Hematopoietic multipotent progenitor cell treated with erythropoietin and hydrocortisone succinate and interleukin-3 and kit ligand, for 4 days (in vitro differentiated cells): ENCODE measurements around the gene LRRC74A.

Source experiments
- DNase-seq: peaks from one replicate; pipeline ENCODE4 v3.0.0-alpha.2; 2015

Gene LRRC74A

GRCh38 chr14:76810953-76811400 is 15.2 kb upstream of the LRRC74A start:
- peak; percentile 71 for DNase-seq

DNA sequence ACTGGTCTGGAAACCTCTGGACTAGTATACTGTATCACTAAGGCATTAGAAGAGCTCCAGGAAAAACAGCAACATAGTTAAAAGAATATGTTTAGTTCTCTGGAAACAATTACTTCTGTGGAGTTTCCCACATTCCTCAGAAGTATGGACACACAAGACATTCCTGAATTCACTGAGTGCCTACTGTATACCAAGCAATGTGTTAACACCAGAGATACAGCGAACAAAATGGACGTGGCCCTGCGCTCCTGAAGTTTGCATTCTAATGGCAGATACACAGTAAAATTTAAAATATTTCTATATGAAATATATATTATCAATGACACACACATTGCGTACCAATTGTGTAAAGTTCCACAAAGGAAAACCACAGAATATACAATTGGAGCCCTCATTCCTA is 14.6 kb upstream of the LRRC74A start:
- peak; percentile 10 for DNase-seq

GRCh38 chr14:76812093-76812421 is 14.2 kb upstream of the LRRC74A start:
- DNase-seq, result no peak

DNA sequence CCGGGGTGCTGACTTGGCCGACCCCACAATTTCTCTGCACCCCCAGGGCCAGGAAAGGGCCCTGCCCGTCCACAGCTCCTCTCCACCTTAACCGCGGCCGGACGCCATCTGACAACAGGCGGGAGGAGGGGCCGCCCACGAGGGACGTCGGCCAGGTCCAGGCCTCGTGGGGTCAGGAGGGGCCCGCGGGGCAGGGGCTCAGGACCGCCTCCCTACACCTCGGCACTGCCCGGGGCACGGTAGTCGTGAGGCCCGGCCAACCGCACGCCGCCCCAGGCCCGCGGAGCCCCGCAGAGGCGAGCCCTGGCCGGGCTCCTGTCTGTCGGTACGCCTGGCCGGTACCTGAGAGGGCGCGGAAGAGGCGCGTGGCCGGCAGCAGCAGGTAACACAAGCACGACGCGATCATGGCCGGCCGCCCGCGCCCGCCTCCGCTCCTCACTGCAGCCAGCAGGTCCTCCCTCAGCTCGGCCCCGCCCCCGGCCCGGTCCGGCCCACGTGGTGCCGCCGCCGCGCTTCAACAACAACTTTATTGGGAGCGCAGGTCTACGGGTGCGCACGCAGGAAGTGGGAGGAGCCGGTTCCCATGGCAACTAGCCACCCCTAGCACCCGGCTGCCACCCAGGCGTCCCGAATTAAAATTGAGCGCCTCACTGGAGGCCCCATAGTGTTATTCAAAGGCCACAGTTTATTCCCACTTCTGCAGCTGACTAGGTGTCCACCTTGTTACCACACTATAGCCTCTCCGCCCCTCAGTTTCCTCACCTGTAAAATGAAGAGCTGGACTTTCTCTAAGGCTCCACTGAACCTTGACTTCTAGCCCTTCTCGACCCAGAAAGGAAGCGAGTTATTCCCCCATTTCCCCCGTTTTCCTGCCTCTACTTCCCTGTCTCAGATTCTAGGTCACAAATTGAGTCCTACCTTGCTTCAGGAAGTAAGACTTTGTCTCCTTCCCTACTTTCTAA is 13.5 kb upstream of the LRRC74A start, which contains the start of gene ANGEL1:
ANGEL1 (minus strand) TSS at position 461 of the 962 bp plus-strand sequence; CDS start at position 406, 55 bp downstream.
- peak; percentile 97 for DNase-seq

- DNase-seq, result no peak
Measured at GRCh38 chr14:76814726-76815645, 11.2 kb upstream of the LRRC74A start.

GRCh38 chr14:76820700-76821099 is 5.5 kb upstream of the LRRC74A start:
- no peak for DNase-seq

- no peak for DNase-seq
Measured at GRCh38 chr14:76827696-76828296, 1.6 kb downstream of the LRRC74A start.

GRCh38 chr14:76828339-76829012 is 2.3 kb downstream of the LRRC74A start:
- no peak for DNase-seq

- no peak for DNase-seq
Measured at GRCh38 chr14:76829013-76829365, 2.8 kb downstream of the LRRC74A start.

DNA sequence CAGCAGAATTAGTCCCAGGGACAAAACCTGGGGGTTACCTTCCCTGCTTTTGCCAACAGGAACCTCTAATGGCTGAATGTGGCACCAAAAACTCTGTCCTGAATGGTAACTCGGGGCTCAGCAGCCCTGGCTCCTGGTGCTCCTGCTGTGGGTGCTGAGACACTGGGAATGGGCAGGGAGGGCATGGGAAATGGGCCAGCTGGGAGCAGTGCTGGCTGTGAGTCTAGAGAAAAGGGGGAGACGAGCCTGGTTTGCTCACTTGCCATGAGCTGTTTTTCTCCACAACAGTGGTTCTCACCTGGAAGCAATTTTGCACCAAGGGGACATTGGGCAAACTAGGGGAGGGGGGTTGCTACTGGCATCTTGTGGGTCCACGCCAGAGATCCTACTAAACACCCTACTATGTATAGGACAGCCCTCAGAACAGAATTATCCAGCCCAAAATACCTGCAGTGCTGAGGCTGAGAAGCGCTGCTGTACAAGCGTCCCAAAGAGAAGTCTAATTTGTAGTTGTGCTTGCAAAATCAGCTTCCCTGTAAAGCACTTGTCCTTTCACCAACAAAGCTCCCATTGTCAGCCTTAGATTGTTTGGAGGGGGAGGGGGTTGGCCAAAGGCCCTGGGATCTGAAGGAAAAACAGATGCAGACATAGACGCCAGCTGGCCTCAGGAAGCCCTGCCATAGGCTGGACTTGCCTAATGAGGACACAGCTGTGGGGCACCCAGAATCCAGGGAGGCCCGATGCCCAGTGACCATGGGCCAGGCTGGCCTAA is 3.6 kb downstream of the LRRC74A start:
- no peak for DNase-seq

DNA sequence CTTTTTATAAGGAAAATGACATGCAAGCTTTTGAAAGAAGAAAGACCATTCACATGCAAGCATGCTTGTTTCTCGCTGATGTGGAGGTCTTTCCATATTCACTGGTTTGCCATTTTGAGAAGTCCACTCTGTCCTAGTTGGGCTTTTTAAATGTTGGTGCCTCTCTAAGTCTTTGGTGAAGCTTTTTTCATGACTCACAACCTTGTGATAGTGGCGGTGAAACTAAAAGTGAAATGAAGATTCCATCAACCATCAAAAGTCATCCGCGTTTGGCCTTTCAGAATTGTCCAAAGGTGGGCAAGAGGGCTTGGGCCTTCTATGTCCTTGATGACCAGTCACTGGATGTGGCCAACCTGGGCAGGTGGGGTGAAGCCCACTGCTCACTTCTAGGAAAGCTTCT is 4.3 kb downstream of the LRRC74A start:
- no peak for DNase-seq

- DNase-seq, result peak; percentile 14
Measured at GRCh38 chr14:76832503-76832988, 6.3 kb downstream of the LRRC74A start.

- no peak for DNase-seq
Measured at GRCh38 chr14:76833011-76833410, 6.8 kb downstream of the LRRC74A start.

DNA sequence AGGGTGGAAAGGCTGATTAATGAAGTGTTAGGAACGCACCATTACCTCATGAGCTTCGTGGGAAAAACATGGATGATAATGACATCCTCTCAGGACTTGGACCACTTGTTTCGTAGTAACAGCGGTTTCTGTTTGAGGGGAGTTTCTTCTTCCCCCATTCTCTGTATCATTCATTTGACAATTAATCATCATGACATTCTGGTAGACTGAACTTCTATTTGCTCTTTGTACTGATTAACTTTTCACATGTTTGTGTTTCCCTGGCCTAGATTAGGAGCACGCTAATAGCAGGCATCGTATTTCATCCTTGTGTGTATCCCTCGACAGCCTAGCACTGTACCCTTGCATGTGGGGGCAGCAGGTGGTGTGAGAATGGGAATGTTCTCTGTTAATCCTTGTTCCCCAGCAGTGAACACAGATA is 8.0 kb downstream of the LRRC74A start:
- DNase-seq, result no peak

DNA sequence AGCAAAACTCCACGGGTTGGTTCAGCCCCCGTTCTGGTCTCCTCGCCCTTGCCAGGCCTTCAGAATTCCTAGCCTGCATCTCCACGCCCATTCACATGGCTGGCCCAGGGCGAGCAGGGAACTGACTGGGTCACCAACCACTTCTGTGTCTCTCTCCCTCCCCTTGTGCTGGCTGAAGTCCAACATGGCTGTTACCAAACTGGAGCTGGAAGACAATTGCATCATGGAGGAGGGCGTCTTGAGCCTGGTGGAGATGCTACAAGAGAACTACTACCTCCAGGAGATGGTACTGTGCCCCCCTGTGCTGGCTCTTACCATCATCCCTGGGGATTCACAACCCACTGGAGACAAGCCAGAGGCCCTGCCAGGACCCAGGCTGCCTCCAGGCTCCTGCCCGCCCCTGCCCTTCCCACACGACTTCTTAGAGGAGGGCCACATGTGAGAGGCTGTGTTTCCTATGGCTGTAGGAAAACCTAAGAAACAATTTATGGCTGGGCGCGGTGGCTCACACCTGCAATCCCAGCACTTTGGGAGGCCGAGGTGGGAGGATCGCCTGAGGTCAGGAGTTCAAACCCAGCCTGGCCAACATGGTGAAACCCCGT is 9.9 kb downstream of the LRRC74A start:
- peak; percentile 18 for DNase-seq

DNA sequence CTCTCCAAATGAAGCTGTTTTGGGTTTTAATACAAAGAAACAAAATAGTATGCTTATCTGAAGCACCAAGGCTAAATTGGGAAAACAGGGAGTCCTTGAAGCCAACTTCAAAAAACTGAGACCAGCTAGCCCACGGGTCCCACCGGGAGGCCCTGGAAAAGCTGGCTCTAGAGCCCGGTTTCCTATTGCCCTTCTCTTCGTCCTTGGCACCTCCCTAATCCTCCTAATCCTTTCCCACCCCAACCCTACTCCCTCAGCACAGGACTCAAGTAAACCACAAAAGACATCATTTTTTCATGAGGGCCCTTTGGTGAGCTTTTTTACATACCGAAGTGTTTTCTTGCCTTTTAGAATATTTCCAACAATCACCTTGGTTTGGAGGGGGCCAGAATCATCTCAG is 11.3 kb downstream of the LRRC74A start:
- no peak for DNase-seq

- DNase-seq, result no peak
Measured at GRCh38 chr14:76842414-76842813, 16.2 kb downstream of the LRRC74A start.

- DNase-seq, result peak; percentile 72
Measured at GRCh38 chr14:76844223-76844622, 18.0 kb downstream of the LRRC74A start.

GRCh38 chr14:76846331-76847047 is 20.3 kb downstream of the LRRC74A start:
- DNase-seq, result peak; percentile 69

DNA sequence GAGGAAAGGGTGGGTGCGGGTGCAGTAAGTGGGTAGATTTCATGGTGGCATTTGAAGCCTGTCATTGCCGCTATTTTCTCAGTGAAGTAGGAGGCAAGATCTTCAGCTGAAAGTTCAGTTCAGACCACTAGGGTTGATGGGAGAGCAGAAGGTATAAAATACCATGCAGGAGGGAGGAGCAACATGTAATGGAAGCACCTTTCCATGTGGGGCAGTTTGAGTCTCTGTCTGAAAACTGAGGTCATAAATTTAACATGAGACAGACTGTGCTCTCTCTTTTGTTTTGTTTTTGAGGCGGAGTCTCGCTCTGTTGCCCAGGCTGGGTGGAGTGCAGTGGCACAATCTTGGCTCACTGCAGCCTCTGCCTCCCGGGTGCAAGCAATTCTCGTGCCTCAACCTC is 22.7 kb downstream of the LRRC74A start:
- peak; percentile 20 for DNase-seq
